ENCODE results near the gene SNCAIP. TPM values are rescaled to one million over a fixed set of nuclear protein-coding genes. Genes with fewer than 3 reads are reported as not detected.

The SNCAIP gene
- total and polyA plus RNA-seq, 9 donors, result 5.3 to 13.2 (median 8.9) TPM

Other genes with a start within 250 kb of the SNCAIP start
- 51.9 TPM for gene LOX, start 234.0 kb upstream of the SNCAIP start, total RNA-seq
- 100 to 1,000 TPM in 2 of 8 donors, 10 to 100 TPM in 6; 26.6 to 139 (median 60.7) TPM for gene LOX, start 234.0 kb upstream of the SNCAIP start, polyA plus RNA-seq (ENCODE audit: insufficient read depth in 1 of 8, insufficient read length in 8 of 8, low replicate concordance in 1 of 8)
- gene ZNF474, start 182.7 kb upstream of the SNCAIP start, total RNA-seq, result 0.66 TPM
- gene ZNF474, start 182.7 kb upstream of the SNCAIP start, polyA plus RNA-seq (ENCODE audit: insufficient read depth in 1 of 8, insufficient read length in 8 of 8, low replicate concordance in 1 of 8), result 1 to 10 TPM in 7 of 8 donors, under 1 TPM in 1; 0.96 to 5.1 (median 2.1) TPM

Measured in muscle of leg (tissue), 9 donors.